HFFc6 (cell line): ENCODE results near the gene CFAP47. TPM values are rescaled to one million over a fixed set of nuclear protein-coding genes. Genes with fewer than 3 reads are reported as not detected.

Experiments used
- DNase-seq: peaks from one replicate; pipeline ENCODE4 v3.0.0-alpha.2; 2018
- H3K27ac Mint-ChIP-seq: 2 replicates; pipeline ENCODE4 v1.8.0; 2020; ENCODE audit warnings: mild to moderate bottlenecking, mixed read lengths
- H3K27me3 Mint-ChIP-seq: 2 replicates; pipeline ENCODE4 v1.8.0; 2021; ENCODE audit warnings: mild to moderate bottlenecking, moderate library complexity, mixed read lengths; ENCODE audit not compliant: insufficient read depth
- H3K36me3 Mint-ChIP-seq: 2 replicates; pipeline ENCODE4 v1.8.0; 2021; ENCODE audit warnings: low read depth, mixed read lengths
- H3K4me1 Mint-ChIP-seq: 2 replicates; pipeline ENCODE4 v1.8.0; 2020; ENCODE audit warnings: low read depth, mixed read lengths
- H3K4me3 Mint-ChIP-seq: 2 replicates; pipeline ENCODE4 v1.8.0; 2020; ENCODE audit warnings: mild to moderate bottlenecking, moderate library complexity, mixed read lengths
- H3K9me3 Mint-ChIP-seq: 2 replicates; pipeline ENCODE4 v1.8.0; 2020; ENCODE audit warnings: mild to moderate bottlenecking, mixed read lengths
- CTCF ChIP-seq: fragments of 200-600 bp; sonication (generic); IDR thresholded peaks from 2 replicates; pipeline ENCODE4 v1.5.0; 2021; ENCODE audit warnings: antibody characterized with exemption, mild to moderate bottlenecking
- total RNA-seq, 6 experiments: library from RNA; stranded (reverse); fragmentation: NEBNext Ultra II Directional; extraction: Animal tissue kit (Norgen Biotek cat#: 25700); gene quantifications; 2 replicates in 1 of 6; 3 replicates in 5 of 6; pipeline ENCODE4 v1.2.3, GENCODE V29; 2021

CFAP47 gene
- total RNA-seq, 6 experiments from 2014 or later, result not detected

GRCh38 chrX:36407836-36408235, 488.3 kb downstream of the CFAP47 start:
- H3K36me3 Mint-ChIP-seq, result no peaks in the 10 kb centered on the region
- 0 out of 2 replicates have a peak, but pooled peaks cover 3% of the 10 kb centered on the region for H3K9me3 Mint-ChIP-seq
- H3K27me3 Mint-ChIP-seq, result no peaks in the 10 kb centered on the region
- DNase-seq, result no peak
- no peak overlapping the region for H3K27ac Mint-ChIP-seq
- TF ChIP-seq CTCF, result no peak
- H3K4me1 Mint-ChIP-seq, result no peaks in the 10 kb centered on the region
- H3K4me3 Mint-ChIP-seq, result no peak overlapping the region

- no peak for TF ChIP-seq CTCF
- H3K36me3 Mint-ChIP-seq, result no peaks in the 10 kb centered on the region
- no peak for DNase-seq
- peaks cover 7% of the 10 kb centered on the region for H3K9me3 Mint-ChIP-seq
- no peaks in the 10 kb centered on the region for H3K4me1 Mint-ChIP-seq
- H3K27ac Mint-ChIP-seq, result no peak overlapping the region
- no peaks in the 10 kb centered on the region for H3K27me3 Mint-ChIP-seq
- H3K4me3 Mint-ChIP-seq, result no peak overlapping the region
Observed at GRCh38 chrX:36414056-36414455, 494.5 kb downstream of the CFAP47 start.

- no peaks in the 10 kb centered on the region for H3K27me3 Mint-ChIP-seq
- H3K36me3 Mint-ChIP-seq, result no peaks in the 10 kb centered on the region
- H3K4me1 Mint-ChIP-seq, result no peaks in the 10 kb centered on the region
- no peak for TF ChIP-seq CTCF
- H3K9me3 Mint-ChIP-seq, result peaks cover 3% of the 10 kb centered on the region; the same call in 1 of the 2 replicates
- DNase-seq, result no peak
- no peak overlapping the region for H3K27ac Mint-ChIP-seq
- no peak overlapping the region for H3K4me3 Mint-ChIP-seq
Observed at GRCh38 chrX:36422368-36422767, 502.8 kb downstream of the CFAP47 start.

GRCh38 chrX:36431819-36432218, 512.3 kb downstream of the CFAP47 start:
- no peaks in the 10 kb centered on the region for H3K27me3 Mint-ChIP-seq

GRCh38 chrX:36434522-36434921, 515.0 kb downstream of the CFAP47 start:
- no peak for DNase-seq
- Mint-ChIP-seq H3K27me3 (no peaks in the 10 kb centered on the region), H3K9me3 (peaks cover 8% of the 10 kb centered on the region), H3K27ac (no peak overlapping the region), H3K4me1 (no peaks in the 10 kb centered on the region), H3K36me3 (no peaks in the 10 kb centered on the region), H3K4me3 (no peak overlapping the region)
- TF ChIP-seq CTCF, result no peak

More at GRCh38 chrX:36431819-36432218, 512.3 kb downstream of the CFAP47 start:
- Mint-ChIP-seq H3K27ac (no peak overlapping the region), H3K4me1 (no peaks in the 10 kb centered on the region), H3K4me3 (no peak overlapping the region), H3K9me3 (peaks cover 4% of the 10 kb centered on the region), H3K36me3 (no peaks in the 10 kb centered on the region)
- no peak for TF ChIP-seq CTCF
- DNase-seq, result peak; percentile 41

Other genes with a start within 250 kb of the CFAP47 start
- not detected for gene MAGEB16, start 121.4 kb upstream of the CFAP47 start, total RNA-seq